SU-DHL-6 (cell line): ENCODE results near the gene CLEC16A.

Experiments
- H2AFZ ChIP-seq: fragments of 200-600 bp; sonication (generic); 2 replicates; pipeline ENCODE4 v1.6.1; 2014; ENCODE audit warnings: low read depth, mild to moderate bottlenecking, moderate library complexity, mixed read lengths, antibody characterized with exemption, low read length; ENCODE audit not compliant: severe bottlenecking
- H3F3A ChIP-seq: fragments of 200-600 bp; shearing (Covaris generic); 2 replicates; pipeline ENCODE4 v1.6.0; 2016; ENCODE audit warnings: antibody characterized with exemption, mild to moderate bottlenecking; ENCODE audit not compliant: insufficient read depth
- H3K27ac ChIP-seq: fragments of 200-600 bp; sonication (generic); 2 replicates; pipeline ENCODE4 v1.5.1; 2016; ENCODE audit warnings: low read depth, mild to moderate bottlenecking, low read length, moderate library complexity, mixed read lengths
- H3K27me3 ChIP-seq: fragments of 200-600 bp; sonication (generic), shearing (Covaris generic); 2 replicates; pipeline ENCODE4 v1.6.0; 2014; ENCODE audit warnings: mild to moderate bottlenecking, low read length
- H3K36me3 ChIP-seq: fragments of 200-600 bp; sonication (generic); 2 replicates; pipeline ENCODE4 v1.6.1; 2014; ENCODE audit warnings: mild to moderate bottlenecking, low read length, mixed read lengths
- H3K4me2 ChIP-seq: fragments of 300-600, 200-600 bp; shearing (Covaris generic), sonication (generic); 2 replicates; pipeline ENCODE4 v1.6.0; 2014; ENCODE audit warnings: low read length, low read depth, mild to moderate bottlenecking; ENCODE audit not compliant: poor library complexity, severe bottlenecking
- H3K4me3 ChIP-seq: fragments of 200-600 bp; sonication (generic); 2 replicates; pipeline ENCODE4 v1.5.1; 2014; ENCODE audit warnings: antibody characterized with exemption, low read length, mild to moderate bottlenecking, mixed read lengths; ENCODE audit not compliant: insufficient read depth, poor library complexity, severe bottlenecking
- H3K79me2 ChIP-seq: fragments of 200-600 bp; sonication (generic); 2 replicates; pipeline ENCODE4 v1.6.1; 2014; ENCODE audit warnings: mild to moderate bottlenecking, low read length, moderate library complexity; ENCODE audit not compliant: insufficient read depth
- H3K9ac ChIP-seq: fragments of 200-600 bp; sonication (generic); 2 replicates; pipeline ENCODE4 v1.7.0; 2014; ENCODE audit warnings: mild to moderate bottlenecking, low read length
- H3K9me2 ChIP-seq: fragments of 200-600 bp; sonication (generic); replicated peaks from 2 replicates; pipeline ENCODE4 v1.6.1; 2014; ENCODE audit warnings: low read length; ENCODE audit not compliant: insufficient read depth
- H3K9me3 ChIP-seq: fragments of 200-600 bp; sonication (generic); 2 replicates; pipeline ENCODE4 v1.6.1; 2014; ENCODE audit warnings: low read length, mixed read lengths; ENCODE audit not compliant: insufficient read depth
- H4K20me1 ChIP-seq: fragments of 200-600 bp; sonication (generic); 2 replicates; pipeline ENCODE4 v1.6.1; 2014; ENCODE audit warnings: low read depth, mild to moderate bottlenecking, antibody characterized with exemption, low read length, moderate library complexity, mixed read lengths
- EZH2phosphoT487 ChIP-seq: fragments of 200-600 bp; sonication (generic), shearing (Covaris generic); conservative IDR thresholded peaks from 2 replicates; pipeline ENCODE4 v1.6.1; 2018; ENCODE audit warnings: mild to moderate bottlenecking, antibody characterized with exemption, low read length, moderate library complexity, mixed read lengths
- TF ChIP-seq, protein P1 (sequence below): fragments of 200-600 bp; sonication (generic); IDR thresholded peaks from one replicate; pipeline ENCODE4 v1.5.1; 2017; ENCODE audit warnings: antibody characterized with exemption, mild to moderate bottlenecking, low read length, moderate library complexity; ENCODE audit not compliant: insufficient read depth, poor library complexity, severe bottlenecking

The CLEC16A gene

DNA sequence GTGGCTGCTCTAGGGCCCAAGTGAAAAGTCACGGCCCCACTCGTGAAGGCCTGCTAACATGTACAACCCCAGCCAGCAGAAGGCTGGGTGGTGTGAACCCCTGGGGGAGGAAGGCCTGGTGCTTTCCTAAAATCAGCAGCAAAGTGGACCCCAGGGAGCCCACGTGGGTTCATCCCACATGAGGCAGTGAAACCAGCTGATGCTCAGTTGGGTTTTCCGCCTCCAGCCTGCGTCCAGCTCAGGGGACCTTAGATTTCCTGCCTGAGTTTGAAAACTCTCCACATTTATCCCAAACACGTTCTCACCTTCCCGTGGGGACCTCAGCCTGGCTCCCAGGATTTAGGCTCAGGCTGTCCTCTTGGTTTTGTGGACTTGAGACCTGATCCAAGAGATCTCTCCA, 225.8 kb downstream of the CLEC16A start:
- no peak overlapping the region for H3K9ac ChIP-seq

DNA sequence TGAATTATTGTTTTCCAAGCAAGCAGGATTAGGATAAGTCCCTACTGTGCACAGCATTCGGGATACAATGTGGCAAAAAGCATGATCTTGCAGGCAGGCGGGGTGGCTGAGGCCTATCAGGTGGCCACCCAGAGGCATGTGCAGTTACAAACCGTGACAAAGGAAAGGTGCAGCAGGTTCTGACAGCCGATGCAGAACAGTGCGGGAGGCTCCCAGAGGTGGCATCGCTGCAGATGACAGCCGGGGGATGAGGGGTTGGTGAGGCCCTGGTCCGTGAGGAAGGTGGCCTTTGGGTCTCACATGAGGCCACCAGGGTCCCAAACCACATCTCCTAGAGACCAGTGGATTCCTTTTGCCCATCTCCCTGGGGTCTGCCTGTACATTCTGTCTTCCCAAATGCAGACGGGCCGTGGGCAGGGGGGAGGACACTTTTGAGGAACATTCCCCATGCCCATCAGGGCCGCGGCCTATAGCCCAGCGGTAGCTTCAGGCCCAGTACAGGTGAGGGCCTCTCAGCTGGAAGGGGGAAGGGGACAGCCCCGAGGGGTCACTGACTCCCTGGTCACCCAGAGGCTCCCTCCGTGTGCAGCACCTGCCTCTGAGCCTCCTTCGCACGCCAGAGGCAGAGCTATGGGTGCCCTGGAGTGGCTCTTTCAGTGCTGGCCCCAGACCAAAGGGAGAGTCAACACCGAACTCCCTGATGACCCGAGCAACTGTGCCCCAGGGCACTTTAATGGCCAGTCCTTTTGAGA, 226.5 kb downstream of the CLEC16A start:
- Histone ChIP-seq H3F3A (no peaks in the 10 kb centered on the region), H3K4me3 (no peak overlapping the region), H3K36me3 (no peaks in the 10 kb centered on the region), H3K4me2 (no peak overlapping the region), H3K79me2 (no peaks in the 10 kb centered on the region), H3K27ac (no peak overlapping the region), H3K27me3 (no peaks in the 10 kb centered on the region), H3K9ac (no peak overlapping the region), H3K9me3 (no peaks in the 10 kb centered on the region), H2AFZ (no peak overlapping the region), H4K20me1 (no peaks in the 10 kb centered on the region), H3K9me2 (no peaks in the 10 kb centered on the region)
- TF ChIP-seq, protein P1, sequence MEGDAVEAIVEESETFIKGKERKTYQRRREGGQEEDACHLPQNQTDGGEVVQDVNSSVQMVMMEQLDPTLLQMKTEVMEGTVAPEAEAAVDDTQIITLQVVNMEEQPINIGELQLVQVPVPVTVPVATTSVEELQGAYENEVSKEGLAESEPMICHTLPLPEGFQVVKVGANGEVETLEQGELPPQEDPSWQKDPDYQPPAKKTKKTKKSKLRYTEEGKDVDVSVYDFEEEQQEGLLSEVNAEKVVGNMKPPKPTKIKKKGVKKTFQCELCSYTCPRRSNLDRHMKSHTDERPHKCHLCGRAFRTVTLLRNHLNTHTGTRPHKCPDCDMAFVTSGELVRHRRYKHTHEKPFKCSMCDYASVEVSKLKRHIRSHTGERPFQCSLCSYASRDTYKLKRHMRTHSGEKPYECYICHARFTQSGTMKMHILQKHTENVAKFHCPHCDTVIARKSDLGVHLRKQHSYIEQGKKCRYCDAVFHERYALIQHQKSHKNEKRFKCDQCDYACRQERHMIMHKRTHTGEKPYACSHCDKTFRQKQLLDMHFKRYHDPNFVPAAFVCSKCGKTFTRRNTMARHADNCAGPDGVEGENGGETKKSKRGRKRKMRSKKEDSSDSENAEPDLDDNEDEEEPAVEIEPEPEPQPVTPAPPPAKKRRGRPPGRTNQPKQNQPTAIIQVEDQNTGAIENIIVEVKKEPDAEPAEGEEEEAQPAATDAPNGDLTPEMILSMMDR, result no peak
- TF ChIP-seq EZH2phosphoT487, result no peak

More for the DNA sequence above, 225.8 kb downstream of the CLEC16A start:
- Histone ChIP-seq H3K9me3 (no peaks in the 10 kb centered on the region), H3K79me2 (no peaks in the 10 kb centered on the region), H3K36me3 (no peaks in the 10 kb centered on the region), H3F3A (no peaks in the 10 kb centered on the region), H3K27me3 (no peaks in the 10 kb centered on the region), H3K4me2 (no peak overlapping the region), H3K9me2 (no peaks in the 10 kb centered on the region), H3K27ac (no peak overlapping the region), H3K4me3 (no peak overlapping the region), H2AFZ (no peak overlapping the region), H4K20me1 (no peaks in the 10 kb centered on the region)
- TF ChIP-seq, protein P1, result no peak
- no peak for TF ChIP-seq EZH2phosphoT487

DNA sequence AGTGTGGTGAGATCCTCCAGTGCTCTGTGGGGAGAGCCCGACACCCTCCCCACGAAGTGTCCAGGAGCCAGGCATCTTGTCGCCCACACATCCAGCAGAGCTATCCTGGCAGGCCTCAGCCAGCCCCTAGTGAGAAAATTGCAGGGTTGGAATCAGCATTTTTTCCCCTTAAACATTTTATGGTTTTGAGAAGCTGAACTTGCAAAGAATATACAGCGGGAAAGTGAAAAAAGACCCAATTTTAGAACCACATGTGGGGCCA, 227.0 kb downstream of the CLEC16A start:
- H3K4me3 ChIP-seq, result no peak overlapping the region
- H3F3A ChIP-seq, result no peaks in the 10 kb centered on the region
- H4K20me1 ChIP-seq, result no peaks in the 10 kb centered on the region
- no peaks in the 10 kb centered on the region for H3K9me2 ChIP-seq
- no peaks in the 10 kb centered on the region for H3K9me3 ChIP-seq
- no peak overlapping the region for H3K4me2 ChIP-seq
- no peak overlapping the region for H2AFZ ChIP-seq
- H3K9ac ChIP-seq, result no peak overlapping the region
- H3K36me3 ChIP-seq, result no peaks in the 10 kb centered on the region
- H3K27me3 ChIP-seq, result no peaks in the 10 kb centered on the region
- TF ChIP-seq, protein P1, result no peak
- no peak for TF ChIP-seq EZH2phosphoT487
- H3K27ac ChIP-seq, result no peak overlapping the region
- H3K79me2 ChIP-seq, result no peaks in the 10 kb centered on the region
